Mammary epithelial cell (primary cell): ENCODE data around the gene ALDOB.

Source experiments
- EZH2 ChIP-seq: IDR thresholded peaks from 2 replicates; pipeline ENCODE4 v1.6.1; 2012; ENCODE audit warnings: low read length, inconsistent platforms, borderline replicate concordance
- TF ChIP-seq, protein P1 (sequence below), 2 donors: IDR thresholded peaks in 1 of 2; conservative IDR thresholded peaks in 1 of 2; 2 replicates each; pipeline ENCODE4 v1.5.1; 2011 to 2012; ENCODE audit warnings: inconsistent platforms in 2 of 2, low read length in 2 of 2, mild to moderate bottlenecking in 2 of 2, control low read depth in 1 of 2, low read depth in 1 of 2; ENCODE audit not compliant: insufficient read depth in 1 of 2; ENCODE audit errors: extremely low read depth in 1 of 2

DNA sequence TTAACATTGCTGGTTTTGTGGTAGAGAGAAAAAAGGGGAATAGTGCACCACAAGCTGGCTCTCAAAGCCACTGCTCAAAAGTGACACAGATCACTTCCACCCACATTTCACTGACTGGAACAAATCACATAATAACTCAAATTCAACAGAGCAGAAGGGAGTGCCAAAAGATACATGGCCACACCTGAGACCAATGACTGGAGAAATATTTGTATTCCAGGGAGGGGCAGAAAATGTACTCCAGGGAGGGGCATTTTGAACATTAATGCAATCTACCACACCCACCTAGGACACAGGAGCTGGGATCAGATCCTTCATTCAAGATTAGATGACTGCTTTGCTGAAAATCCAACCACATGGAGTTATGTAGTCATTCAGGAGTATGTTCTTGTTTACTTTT lies 44.8 kb upstream of the ALDOB start:
- TF ChIP-seq, protein P1, sequence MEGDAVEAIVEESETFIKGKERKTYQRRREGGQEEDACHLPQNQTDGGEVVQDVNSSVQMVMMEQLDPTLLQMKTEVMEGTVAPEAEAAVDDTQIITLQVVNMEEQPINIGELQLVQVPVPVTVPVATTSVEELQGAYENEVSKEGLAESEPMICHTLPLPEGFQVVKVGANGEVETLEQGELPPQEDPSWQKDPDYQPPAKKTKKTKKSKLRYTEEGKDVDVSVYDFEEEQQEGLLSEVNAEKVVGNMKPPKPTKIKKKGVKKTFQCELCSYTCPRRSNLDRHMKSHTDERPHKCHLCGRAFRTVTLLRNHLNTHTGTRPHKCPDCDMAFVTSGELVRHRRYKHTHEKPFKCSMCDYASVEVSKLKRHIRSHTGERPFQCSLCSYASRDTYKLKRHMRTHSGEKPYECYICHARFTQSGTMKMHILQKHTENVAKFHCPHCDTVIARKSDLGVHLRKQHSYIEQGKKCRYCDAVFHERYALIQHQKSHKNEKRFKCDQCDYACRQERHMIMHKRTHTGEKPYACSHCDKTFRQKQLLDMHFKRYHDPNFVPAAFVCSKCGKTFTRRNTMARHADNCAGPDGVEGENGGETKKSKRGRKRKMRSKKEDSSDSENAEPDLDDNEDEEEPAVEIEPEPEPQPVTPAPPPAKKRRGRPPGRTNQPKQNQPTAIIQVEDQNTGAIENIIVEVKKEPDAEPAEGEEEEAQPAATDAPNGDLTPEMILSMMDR (conservative IDR thresholded peaks at IDR 0.05 in 1 of 2, IDR thresholded peaks at IDR 0.05 in 1 of 2; ENCODE audit: extremely low read depth in 1 of 2, insufficient read depth in 1 of 2, low read depth in 1 of 2, low read length in 2 of 2) = no peak
- TF ChIP-seq EZH2 = no peak
